CD4-positive, alpha-beta T cell (primary cell): ENCODE measurements around the gene CDK14. TPM values are rescaled to one million over a fixed set of nuclear protein-coding genes. Genes with fewer than 3 reads are reported as not detected.

Experiments
- ATAC-seq: fragments of 200-7000 bp; cut with Tn5 transposase; one replicate; pipeline ENCODE4 v1.10.0; 2022; ENCODE audit warnings: mild to moderate bottlenecking; ENCODE audit not compliant: poor library complexity
- CTCF ChIA-PET: fragments of 350-600 bp; sonication (Branson Sonifier 250); formaldehyde crosslinking; loops from one replicate; lab custom pipeline; 2021; ENCODE audit warnings: antibody characterized with exemption, inconsistent platforms; lab: Charles Lee
- POLR2A ChIA-PET: fragments of 350-600 bp; sonication (Branson Sonifier 250); formaldehyde crosslinking; loops from one replicate; lab custom pipeline; 2021; ENCODE audit warnings: antibody characterized with exemption, inconsistent platforms; lab: Charles Lee
- DNase-seq, 14 experiments: peaks; one replicate each; pipeline ENCODE4 v3.0.0-alpha.2; 2013 to 2020; ENCODE audit warnings: mixed read lengths in 2 of 14
- H3K27ac ChIP-seq, 2 donors: one replicate each; pipeline versions ENCODE4 v1.5.1 to v1.7.0; 2013; ENCODE audit warnings: low read length in 2 of 2, low read depth in 1 of 2, mild to moderate bottlenecking in 1 of 2
- H3K27me3 ChIP-seq, 2 experiments: 1 replicate in 1 of 2; 2 replicates in 1 of 2; pipeline versions ENCODE4 v1.6.1 to v1.7.0; 2013; ENCODE audit warnings: low read length in 2 of 2, control low read depth in 1 of 2, mild to moderate bottlenecking in 1 of 2, moderate library complexity in 1 of 2; ENCODE audit not compliant: insufficient read depth in 2 of 2, control insufficient read depth in 1 of 2
- H3K36me3 ChIP-seq: one replicate; pipeline ENCODE4 v1.6.1; 2013; ENCODE audit warnings: low read length, control low read depth; ENCODE audit not compliant: insufficient read depth
- H3K4me1 ChIP-seq: one replicate; pipeline ENCODE4 v1.6.1; 2013; ENCODE audit warnings: low read length, control low read depth; ENCODE audit not compliant: insufficient read depth
- H3K4me3 ChIP-seq: one replicate; pipeline ENCODE4 v1.5.1; 2013; ENCODE audit warnings: mild to moderate bottlenecking, low read length, moderate library complexity
- H3K9me3 ChIP-seq, 2 experiments: 1 replicate in 1 of 2; 2 replicates in 1 of 2; pipeline versions ENCODE4 v1.6.1 to v1.7.0; 2013; ENCODE audit warnings: low read length in 2 of 2, mild to moderate bottlenecking in 2 of 2, control low read depth in 1 of 2, moderate library complexity in 1 of 2; ENCODE audit not compliant: control insufficient read depth in 1 of 2, insufficient read depth in 1 of 2
- H3K27ac Mint-ChIP-seq: one replicate; pipeline ENCODE4 v1.8.0; 2020; ENCODE audit warnings: mixed read lengths
- H3K27me3 Mint-ChIP-seq: one replicate; pipeline ENCODE4 v1.8.0; 2021; ENCODE audit warnings: mixed read lengths
- H3K36me3 Mint-ChIP-seq: one replicate; pipeline ENCODE4 v1.8.0; 2021; ENCODE audit warnings: low read depth, mixed read lengths
- H3K4me1 Mint-ChIP-seq: one replicate; pipeline ENCODE4 v1.8.0; 2021; ENCODE audit warnings: low read depth, mixed read lengths
- H3K4me3 Mint-ChIP-seq: one replicate; pipeline ENCODE4 v1.8.0; 2020; ENCODE audit warnings: mild to moderate bottlenecking, mixed read lengths
- H3K9me3 Mint-ChIP-seq: one replicate; pipeline ENCODE4 v1.8.0; 2020; ENCODE audit warnings: mixed read lengths
- CTCF ChIP-seq: fragments of 200-600 bp; IDR thresholded peaks from one replicate; pipeline ENCODE4 v1.8.0; 2022; ENCODE audit warnings: antibody characterized with exemption, mild to moderate bottlenecking
- intact Hi-C, 2 experiments: fragments of 100-400 bp; cut with DNase I in 1 of 2; cut with micrococcal nuclease in 1 of 2; formaldehyde crosslinking; loops; one replicate each; pipeline versions ENCODE4 v1.15.1 to v1.9.0; 2023 to 2025; cut with DNase I, micrococcal nuclease
- total RNA-seq, 174 experiments: library from RNA in 2 of 174; stranded (reverse) in 2 of 174; gene quantifications; one replicate each; pipeline ENCODE4 v1.2.3 and lab custom pipeline; 2021 to 2026

Gene CDK14
- total RNA-seq, 2 experiments from 2014 or later = 0.45 to 0.47 TPM

GRCh38 chr7:90674625-90675024 is 78.5 kb downstream of the CDK14 start:
- Mint-ChIP-seq H3K4me3 (no peak overlapping the region), H3K27ac (no peak overlapping the region), H3K36me3 (no peaks in the 10 kb centered on the region), H3K27me3 (no peaks in the 10 kb centered on the region), H3K4me1 (no peaks in the 10 kb centered on the region), H3K9me3 (no peaks in the 10 kb centered on the region)
- Histone ChIP-seq H3K27me3 (no peaks in the 10 kb centered on the region), H3K4me3 (no peak overlapping the region), H3K27ac (no peak overlapping the region), H3K36me3 (no peaks in the 10 kb centered on the region), H3K4me1 (no peaks in the 10 kb centered on the region), H3K9me3 (peaks cover 0 to 4% of the 10 kb centered on the region in 2 experiments)
- DNase-seq = no peak
- no peak for ATAC-seq
- intact Hi-C loops = no loop called here
- TF ChIP-seq CTCF = no peak
- CTCF ChIA-PET = no interaction called here
- POLR2A ChIA-PET = interaction anchor here (0.7 kb wide), 1 partner anchor 967 kb away, joined by 3 read pairs; no protein-coding TSS in a partner anchor

- H3K4me1 ChIP-seq = no peaks in the 10 kb centered on the region
- Mint-ChIP-seq H3K9me3 (no peaks in the 10 kb centered on the region), H3K36me3 (no peaks in the 10 kb centered on the region), H3K27ac (no peak overlapping the region), H3K4me1 (no peaks in the 10 kb centered on the region), H3K27me3 (no peaks in the 10 kb centered on the region), H3K4me3 (no peak overlapping the region)
- no peak for TF ChIP-seq CTCF
- no peak overlapping the region for H3K27ac ChIP-seq
- DNase-seq = no peak
- ChIA-PET CTCF (no interaction called here), POLR2A (no interaction called here)
- peaks cover 0 to 4% of the 10 kb centered on the region in 2 experiments for H3K9me3 ChIP-seq
- intact Hi-C loops = no loop called here
- no peaks in the 10 kb centered on the region for H3K36me3 ChIP-seq
- no peak overlapping the region for H3K4me3 ChIP-seq
- ATAC-seq = no peak
- no peaks in the 10 kb centered on the region for H3K27me3 ChIP-seq
Observed at GRCh38 chr7:90675982-90676381, 79.9 kb downstream of the CDK14 start.

- Mint-ChIP-seq H3K9me3 (no peaks in the 10 kb centered on the region), H3K36me3 (no peaks in the 10 kb centered on the region), H3K27me3 (no peaks in the 10 kb centered on the region), H3K4me1 (no peaks in the 10 kb centered on the region), H3K4me3 (no peak overlapping the region), H3K27ac (no peak overlapping the region)
- ChIA-PET CTCF (no interaction called here), POLR2A (no interaction called here)
- DNase-seq = no peak
- intact Hi-C loops = no loop called here
- H3K36me3 ChIP-seq = no peaks in the 10 kb centered on the region
- H3K9me3 ChIP-seq = peaks cover 0 to 4% of the 10 kb centered on the region in 2 experiments
- H3K4me1 ChIP-seq = no peaks in the 10 kb centered on the region
- TF ChIP-seq CTCF = no peak
- H3K27ac ChIP-seq = no peak overlapping the region
- H3K4me3 ChIP-seq = no peak overlapping the region
- no peak for ATAC-seq
- H3K27me3 ChIP-seq = no peaks in the 10 kb centered on the region
Observed at GRCh38 chr7:90677486-90678404, 81.6 kb downstream of the CDK14 start.
